Activated T-cell treated with anti-CD3 and anti-CD28 coated beads for 4 hours (primary cell): ENCODE measurements around the gene HDAC4.
A peak's percentile ranks its signal among the peaks of the same experiment; 100 is the strongest.

Experiments
- DNase-seq: peaks from one replicate; pipeline ENCODE4 v3.0.0-alpha.2; 2020

HDAC4 gene

DNA sequence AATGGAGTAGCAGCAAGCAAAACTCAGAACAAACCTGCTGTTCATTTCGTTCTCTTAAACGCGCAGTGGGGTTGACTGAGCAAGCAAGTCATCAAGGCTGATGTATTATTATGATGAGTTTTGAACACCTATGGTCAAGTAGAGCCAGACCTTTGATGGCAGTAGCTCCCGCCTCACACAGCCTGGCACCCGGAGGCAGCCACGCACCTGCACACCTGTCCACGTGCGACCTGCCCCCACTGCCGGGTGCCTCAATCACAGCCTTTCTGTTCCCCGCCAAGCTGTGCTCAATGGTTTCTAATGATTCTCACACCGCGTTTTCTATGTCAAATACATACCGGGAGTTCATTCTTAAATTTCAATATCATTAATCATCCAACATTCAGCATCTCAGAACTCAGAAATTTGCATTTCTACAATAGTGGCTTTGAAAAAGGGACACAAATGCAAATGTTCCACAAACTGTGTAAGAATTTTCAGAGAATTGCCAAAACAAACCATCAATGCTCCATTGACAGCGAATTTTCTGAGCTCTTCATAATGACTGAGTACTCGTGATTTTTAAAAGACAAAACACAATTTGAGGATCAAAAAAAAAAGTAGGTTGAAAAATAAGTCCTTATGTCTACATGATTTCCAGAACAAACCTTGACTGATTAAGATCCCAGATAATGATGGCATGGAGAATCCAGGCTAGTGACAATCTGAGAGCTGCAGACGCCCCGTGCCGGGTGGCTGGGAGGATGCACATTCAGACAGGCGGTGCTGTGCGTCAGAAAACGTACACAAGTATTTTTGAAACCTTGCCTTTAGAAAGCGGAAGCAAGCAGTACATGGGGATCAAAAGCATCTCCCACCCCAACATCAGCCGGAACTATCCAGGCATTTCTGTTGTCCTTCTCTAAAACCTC, 56.6 kb downstream of the HDAC4 start:
- no peak for DNase-seq

DNA sequence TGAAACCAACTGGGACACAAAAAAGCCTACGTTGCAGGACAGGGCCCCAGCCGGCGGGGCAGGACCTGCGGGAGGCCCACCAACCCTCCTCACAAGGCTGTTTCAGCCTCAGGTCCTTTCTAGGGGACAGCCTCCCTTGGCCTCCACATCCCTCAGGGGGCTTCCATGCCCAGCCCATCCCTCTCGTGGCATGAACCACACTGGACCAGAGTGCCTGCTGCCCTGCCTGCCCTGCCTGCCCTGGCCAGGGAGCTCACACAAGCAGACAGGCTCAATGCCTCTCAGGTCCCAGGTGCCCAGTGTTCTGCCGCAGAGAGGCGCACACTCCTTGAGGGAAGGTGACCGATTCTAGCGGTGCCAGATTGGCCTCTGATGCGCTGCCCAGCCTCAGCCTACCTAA, 57.4 kb downstream of the HDAC4 start:
- no peak for DNase-seq

GRCh38 chr2:239341840-239342239, 59.0 kb downstream of the HDAC4 start:
- DNase-seq = no peak

DNA sequence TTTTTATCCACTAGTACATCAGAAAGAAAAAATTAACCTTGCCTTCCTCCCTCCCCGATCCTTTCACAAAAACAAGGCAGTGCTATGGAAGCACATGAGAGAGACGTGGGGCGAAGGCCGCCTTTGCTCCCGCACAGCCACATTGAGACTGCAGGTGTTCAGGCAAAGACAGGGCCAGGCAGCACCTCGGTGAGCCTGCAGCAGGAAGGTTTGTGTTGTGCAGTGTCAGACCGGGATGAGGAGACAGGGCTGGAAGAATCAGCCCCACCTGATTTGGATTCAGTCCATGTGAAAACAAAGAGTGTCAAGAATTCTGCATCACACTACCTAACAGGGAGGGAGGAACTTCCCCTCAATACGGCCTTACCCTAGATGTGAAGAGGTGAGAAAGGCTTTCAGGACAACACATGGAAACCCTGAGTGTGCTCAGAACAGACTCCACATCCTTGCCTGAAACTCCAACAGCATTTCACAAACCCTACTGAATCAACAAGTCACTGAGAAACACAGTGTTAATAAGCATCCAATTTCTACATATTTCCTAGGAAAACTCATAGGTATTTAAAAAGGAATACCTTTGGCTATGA, 59.6 kb downstream of the HDAC4 start:
- DNase-seq = no peak

DNA sequence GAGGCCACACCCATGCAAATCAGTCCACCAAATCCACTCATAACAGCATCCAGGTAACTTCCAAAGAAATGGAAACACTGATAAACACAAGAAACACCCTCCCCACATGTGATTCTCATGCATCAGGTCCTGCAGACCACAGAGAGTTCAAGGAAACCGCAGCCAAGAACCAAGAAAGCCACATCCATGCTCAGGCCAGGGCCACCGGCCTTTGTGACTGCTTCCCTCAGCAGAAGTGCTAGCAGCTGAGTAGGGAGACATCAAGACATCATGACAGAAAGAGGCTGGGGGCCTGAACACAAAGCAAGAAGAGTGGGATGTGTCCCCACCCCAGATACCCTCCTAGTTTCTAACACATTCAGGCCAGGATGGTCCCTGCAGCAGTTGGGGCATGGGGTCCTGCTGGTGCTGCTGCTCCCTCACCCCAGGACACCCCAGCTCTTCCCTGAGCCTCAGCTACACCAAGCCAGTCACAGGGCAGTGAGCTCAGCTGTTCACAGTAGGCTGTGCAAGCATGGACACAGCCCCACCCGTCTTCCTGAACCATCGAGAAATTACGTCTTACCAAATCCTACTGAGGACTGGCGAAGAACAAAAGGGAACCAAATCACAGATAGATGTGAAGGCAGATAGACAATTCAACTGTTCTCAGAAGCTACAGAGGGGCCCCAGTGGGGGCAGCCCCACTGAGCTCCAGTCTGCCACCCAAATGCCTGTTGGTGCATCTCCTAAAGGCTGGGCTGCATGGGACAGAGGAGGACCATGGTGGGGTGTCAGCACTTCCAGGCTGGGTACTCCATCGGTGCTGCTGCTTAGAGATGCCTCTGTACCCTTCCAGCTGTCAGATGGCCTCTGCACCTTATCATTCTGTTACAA, 60.9 kb downstream of the HDAC4 start:
- no peak for DNase-seq

DNA sequence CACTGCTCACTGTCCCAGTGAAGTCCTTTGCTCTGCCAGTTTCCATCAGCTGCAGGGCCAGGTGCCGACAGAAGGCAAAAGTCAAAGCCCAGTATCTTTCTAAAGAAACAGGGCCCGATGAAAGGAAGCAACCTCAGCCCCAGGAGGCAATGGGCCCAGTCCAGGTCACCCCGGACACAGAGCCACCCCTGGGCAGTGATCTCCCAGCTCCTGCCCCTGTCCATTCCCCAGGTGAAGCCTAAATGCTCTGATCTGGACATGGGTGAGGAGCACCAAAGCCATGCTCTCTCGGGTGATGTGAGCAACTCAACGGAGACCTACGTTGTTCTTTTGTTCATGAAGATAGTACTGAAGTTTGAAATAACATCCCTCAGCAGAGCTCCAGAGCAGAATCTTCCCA, 61.6 kb downstream of the HDAC4 start:
- no peak for DNase-seq

- no peak for DNase-seq
Observed at GRCh38 chr2:239337877-239338484, 62.8 kb downstream of the HDAC4 start.

DNA sequence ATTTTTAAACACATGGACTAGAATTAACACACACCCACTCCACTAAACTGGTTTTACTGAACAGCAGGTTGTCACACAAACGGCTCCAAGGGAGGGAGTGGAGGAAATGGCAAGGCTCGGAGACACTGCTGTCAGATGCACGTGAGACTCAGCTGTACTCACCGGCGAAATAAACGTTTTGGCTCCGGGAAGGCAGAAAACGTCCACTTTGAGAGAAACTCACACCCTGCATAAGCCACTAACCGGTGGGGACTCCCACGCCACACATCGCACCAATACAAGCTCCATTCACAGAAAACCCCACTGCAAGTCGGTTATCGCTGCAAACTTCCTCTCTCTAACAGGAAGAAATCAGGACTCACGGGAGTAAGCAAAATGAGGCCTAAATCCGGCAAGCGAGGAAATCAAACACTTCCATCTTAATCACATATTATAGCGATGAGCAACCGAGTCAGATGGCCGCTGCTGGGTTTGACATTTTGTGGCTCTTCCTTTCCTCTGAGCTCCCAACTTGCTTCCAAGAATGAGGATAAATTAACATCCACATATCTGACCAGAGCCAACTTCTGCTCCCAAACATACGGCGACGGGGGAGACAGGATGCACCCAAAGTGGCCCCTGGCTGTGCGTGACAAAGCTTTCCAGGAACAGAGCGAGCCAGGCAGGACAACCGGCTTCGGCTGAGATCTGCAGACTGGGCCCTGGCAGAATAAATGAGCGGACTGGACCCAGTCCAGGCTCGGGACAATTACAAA, 63.5 kb downstream of the HDAC4 start:
- no peak for DNase-seq

DNA sequence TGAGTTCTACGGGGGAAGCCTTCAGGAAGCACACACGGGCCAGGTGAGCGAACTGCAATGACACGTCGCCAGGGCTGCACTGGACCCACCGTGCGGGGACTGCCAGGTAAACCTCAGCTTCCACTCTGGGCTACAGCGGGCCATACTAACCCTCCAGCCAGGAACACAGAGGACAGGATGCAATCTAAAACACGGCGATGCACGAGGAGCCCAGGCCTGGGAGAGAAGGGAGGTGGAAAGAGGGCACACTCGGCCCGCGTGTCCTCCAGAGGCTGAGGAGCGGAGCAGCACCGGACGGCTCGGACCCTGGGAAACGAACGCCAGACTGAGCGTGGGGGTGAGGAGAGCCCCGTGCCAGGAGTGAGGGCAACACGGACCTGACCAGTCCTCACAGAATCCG, 69.3 kb downstream of the HDAC4 start:
- DNase-seq = no peak

- DNase-seq = no peak
Observed at GRCh38 chr2:239330836-239331235, 70.0 kb downstream of the HDAC4 start.

GRCh38 chr2:239329972-239330572, 70.7 kb downstream of the HDAC4 start:
- no peak for DNase-seq

DNA sequence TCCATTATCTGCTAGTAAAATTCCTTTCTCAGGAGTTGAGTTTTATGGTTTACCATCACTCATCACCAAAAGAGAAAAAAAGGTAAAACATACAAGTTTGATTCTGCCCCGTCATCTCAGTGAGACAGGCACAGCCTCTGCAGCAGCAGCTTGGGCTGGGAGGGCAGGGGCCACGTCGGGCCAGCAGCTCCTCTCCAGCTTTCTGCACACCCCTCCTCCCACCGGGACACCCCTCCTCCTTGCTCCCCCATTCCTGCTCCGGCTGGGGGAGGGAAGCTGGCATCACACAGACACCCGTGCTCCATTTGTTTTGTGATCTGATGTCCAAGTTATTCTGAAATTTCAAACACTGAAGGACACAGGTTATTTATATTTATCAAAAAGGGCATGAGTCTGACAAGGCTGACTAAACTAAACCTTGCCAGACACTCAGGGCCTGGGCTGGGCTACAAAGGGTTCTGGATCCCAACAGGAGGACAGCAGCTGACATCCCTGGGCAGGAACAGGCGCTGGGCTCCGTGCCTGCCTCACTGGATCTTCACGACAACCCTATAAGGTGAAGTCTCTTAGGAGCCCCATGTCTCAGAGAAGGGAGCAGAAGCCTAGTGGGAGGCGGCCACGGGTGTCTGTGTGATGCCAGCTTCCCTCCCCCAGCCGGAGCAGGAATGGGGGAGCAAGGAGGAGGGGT, 71.4 kb downstream of the HDAC4 start:
- no peak for DNase-seq

DNA sequence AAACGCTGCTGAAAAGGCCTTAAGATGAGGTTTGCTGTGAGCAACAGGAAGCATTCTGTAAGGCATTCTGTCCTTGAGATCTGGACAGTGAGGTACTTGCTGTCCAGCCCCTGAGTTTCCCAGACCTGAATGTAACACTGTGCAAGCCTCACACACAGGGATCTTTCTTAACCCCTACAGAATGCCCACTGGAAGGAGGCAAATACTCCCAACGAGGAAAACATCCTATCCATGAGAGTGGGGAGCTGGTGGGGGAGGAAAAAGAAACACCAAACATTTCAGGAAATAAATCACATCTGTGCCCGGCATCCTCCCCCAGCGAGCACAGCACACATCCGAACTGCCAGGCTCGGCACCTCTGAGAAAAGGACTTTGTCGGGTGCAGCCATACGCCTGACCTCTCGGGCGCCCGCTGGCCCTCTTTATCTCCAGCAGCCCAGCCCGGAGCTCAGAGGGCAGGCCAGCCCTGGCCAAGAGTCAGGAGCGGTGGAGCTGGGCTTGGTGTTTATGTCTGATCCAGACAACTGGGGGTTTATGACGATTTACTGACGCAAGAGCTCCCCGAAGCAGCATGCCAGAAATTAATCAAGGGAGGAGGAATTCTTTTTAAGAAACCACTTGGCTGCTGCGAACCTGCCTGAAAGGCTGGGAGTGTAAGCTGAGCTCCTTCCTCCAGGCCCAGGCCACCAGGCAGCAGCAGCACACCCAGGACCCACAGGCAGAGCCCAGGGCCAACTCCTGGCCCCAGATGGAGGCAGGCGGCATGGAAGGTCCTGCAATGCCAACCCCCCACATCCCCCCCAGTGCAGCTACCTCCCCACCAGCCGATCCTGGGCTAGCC, 72.2 kb downstream of the HDAC4 start:
- DNase-seq = no peak

- no peak for DNase-seq
Observed at GRCh38 chr2:239327536-239328350, 73.1 kb downstream of the HDAC4 start.

DNA sequence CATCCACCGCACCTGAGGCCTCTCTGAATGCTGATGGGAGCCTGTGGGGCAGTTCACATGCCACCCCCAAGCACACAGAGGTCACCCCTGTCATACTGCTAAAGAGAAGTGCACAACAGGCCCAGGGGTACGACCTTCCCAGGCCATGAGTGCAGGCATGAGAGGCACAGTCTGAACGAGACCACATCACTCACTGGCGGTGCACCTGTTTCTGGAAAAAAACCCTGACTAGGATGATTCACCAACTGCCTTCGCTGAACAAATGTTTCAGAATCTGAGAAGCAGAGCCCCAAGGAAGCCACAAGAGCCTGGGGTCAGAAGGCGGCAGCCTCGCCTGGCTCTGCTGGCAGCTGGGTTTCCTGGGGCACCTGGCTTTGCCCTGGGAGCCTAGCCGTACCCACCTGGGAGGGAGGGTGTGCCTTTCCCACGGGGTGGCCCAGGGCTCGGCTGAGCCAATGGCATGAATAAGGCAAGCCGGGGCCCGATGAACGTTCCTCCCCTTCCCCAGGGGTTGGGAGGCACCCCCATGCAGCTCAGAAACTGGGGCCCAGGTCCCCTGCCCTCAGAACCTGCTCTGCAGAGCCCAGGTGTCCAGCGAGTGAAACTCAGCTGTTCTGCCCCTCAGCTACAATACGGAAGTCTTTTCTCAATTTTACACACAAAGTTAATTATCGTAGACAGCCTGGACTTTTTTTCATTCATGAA, 73.8 kb downstream of the HDAC4 start:
- DNase-seq = peak; percentile 58

DNA sequence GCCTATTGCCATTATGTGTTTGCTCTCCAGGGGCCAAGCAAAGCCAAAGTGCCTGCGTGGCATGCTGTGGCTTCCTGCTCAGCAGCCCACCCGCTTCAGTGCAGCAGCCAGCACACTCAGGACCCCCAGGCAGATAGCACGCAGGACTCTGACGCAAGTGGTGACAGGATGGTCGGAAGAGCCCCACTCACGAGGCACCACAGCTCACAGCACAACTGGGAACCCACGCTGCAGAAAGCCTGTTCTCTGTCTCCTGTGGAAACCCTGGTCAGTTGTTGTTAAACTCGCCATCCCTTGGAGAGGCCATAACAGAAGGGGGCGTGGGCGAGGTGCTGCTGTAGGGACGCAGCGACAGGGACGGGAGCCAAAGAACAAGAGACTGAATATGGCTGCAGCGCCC, 76.4 kb downstream of the HDAC4 start:
- no peak for DNase-seq

- no peak for DNase-seq
Observed at GRCh38 chr2:239323447-239323846, 77.4 kb downstream of the HDAC4 start.

- peak; percentile 24 for DNase-seq
Observed at GRCh38 chr2:239322416-239323086, 78.3 kb downstream of the HDAC4 start.
